Astrocyte (in vitro differentiated cells and primary cell): ENCODE results near the gene MESD. TPM values are rescaled to one million over a fixed set of nuclear protein-coding genes. Genes with fewer than 3 reads are reported as not detected.

Experiments used
- DNase-seq: peaks from one replicate; pipeline ENCODE4 v3.0.0-alpha.2; 2010; ENCODE audit warnings: low read depth
- FAIRE-seq: peaks from 2 replicates; lab custom pipeline; 2011; peaks lifted over from hg19 to GRCh38; lab: Jason Lieb, UNC
- H2AFZ ChIP-seq: 2 replicates; pipeline ENCODE4 v1.6.0; 2012; ENCODE audit warnings: low read depth, low read length, inconsistent platforms
- H3K27ac ChIP-seq: 2 replicates; pipeline ENCODE4 v1.5.1; 2011; ENCODE audit warnings: low read depth, low read length, inconsistent platforms
- H3K27me3 ChIP-seq: 2 replicates; pipeline ENCODE4 v1.6.0; 2011; ENCODE audit warnings: low read length, inconsistent platforms; ENCODE audit not compliant: insufficient read depth
- H3K36me3 ChIP-seq: 2 replicates; pipeline ENCODE4 v1.5.1; 2011; ENCODE audit warnings: low read length, inconsistent platforms; ENCODE audit not compliant: insufficient read depth
- H3K4me1 ChIP-seq: 2 replicates; pipeline ENCODE4 v1.5.1; 2011; ENCODE audit warnings: low read length, inconsistent platforms; ENCODE audit not compliant: insufficient read depth
- H3K4me2 ChIP-seq: 2 replicates; pipeline ENCODE4 v1.6.0; 2012; ENCODE audit warnings: low read length, inconsistent platforms
- H3K4me3 ChIP-seq: 2 replicates; pipeline ENCODE4 v1.5.1; 2011; ENCODE audit warnings: low read depth, mild to moderate bottlenecking, low read length, inconsistent platforms; ENCODE audit not compliant: insufficient read depth
- H3K79me2 ChIP-seq: 2 replicates; pipeline ENCODE4 v1.6.0; 2012; ENCODE audit warnings: mild to moderate bottlenecking, low read length, inconsistent platforms; ENCODE audit not compliant: insufficient read depth
- H3K9ac ChIP-seq: 2 replicates; pipeline ENCODE4 v1.6.0; 2012; ENCODE audit warnings: mild to moderate bottlenecking, low read length, inconsistent platforms
- H3K9me3 ChIP-seq: 2 replicates; pipeline ENCODE4 v1.5.1; 2012; ENCODE audit warnings: low read depth, mild to moderate bottlenecking, low read length, inconsistent platforms; ENCODE audit not compliant: insufficient read depth
- H4K20me1 ChIP-seq: 2 replicates; pipeline ENCODE4 v1.6.0; 2012; ENCODE audit warnings: low read length, inconsistent platforms; ENCODE audit not compliant: insufficient read depth
- H3K27ac Mint-ChIP-seq: one replicate; pipeline ENCODE4 v1.8.0; 2021; ENCODE audit warnings: mild to moderate bottlenecking, mixed read lengths; ENCODE audit not compliant: unreplicated experiment
- H3K27me3 Mint-ChIP-seq: one replicate; pipeline ENCODE4 v1.8.0; 2021; ENCODE audit warnings: low read depth, mixed read lengths; ENCODE audit not compliant: unreplicated experiment
- H3K36me3 Mint-ChIP-seq: one replicate; pipeline ENCODE4 v1.8.0; 2021; ENCODE audit warnings: low read depth, mixed read lengths; ENCODE audit not compliant: unreplicated experiment
- H3K4me1 Mint-ChIP-seq: one replicate; pipeline ENCODE4 v1.8.0; 2021; ENCODE audit warnings: low read depth, mixed read lengths; ENCODE audit not compliant: unreplicated experiment
- H3K4me3 Mint-ChIP-seq: one replicate; pipeline ENCODE4 v1.8.0; 2021; ENCODE audit warnings: mild to moderate bottlenecking, moderate library complexity, mixed read lengths; ENCODE audit not compliant: unreplicated experiment
- H3K9me3 Mint-ChIP-seq: one replicate; pipeline ENCODE4 v1.8.0; 2021; ENCODE audit warnings: mild to moderate bottlenecking, mixed read lengths; ENCODE audit not compliant: unreplicated experiment
- CTCF ChIP-seq: IDR thresholded peaks from 2 replicates; pipeline ENCODE4 v1.5.1; 2011; ENCODE audit warnings: low read depth, mild to moderate bottlenecking, inconsistent platforms, low read length, moderate library complexity; ENCODE audit not compliant: insufficient read depth
- EZH2 ChIP-seq: IDR thresholded peaks from 2 replicates; pipeline ENCODE4 v1.6.1; 2012; ENCODE audit warnings: mild to moderate bottlenecking, low read length, inconsistent platforms; ENCODE audit not compliant: insufficient read depth
- total RNA-seq: library from RNA; stranded (reverse); gene quantifications from 2 replicates; pipeline ENCODE4 v1.2.1, GENCODE V29; 2021

MESD gene
- total RNA-seq, 1 donor from 2014 or later, result 33.1 TPM

- no peaks in the 10 kb centered on the region for H4K20me1 ChIP-seq
- no peak overlapping the region for H3K27ac ChIP-seq
- H3K27me3 Mint-ChIP-seq, result peaks cover 2% of the 10 kb centered on the region
- peaks cover 3% of the 10 kb centered on the region for H3K4me1 Mint-ChIP-seq
- H3K9ac ChIP-seq, result no peak overlapping the region
- no peak overlapping the region for H3K4me3 Mint-ChIP-seq
- peaks cover 1% of the 10 kb centered on the region for H3K36me3 Mint-ChIP-seq
- peaks cover 6% of the 10 kb centered on the region for H3K9me3 ChIP-seq
- H3K9me3 Mint-ChIP-seq, result peaks cover 16% of the 10 kb centered on the region
- peaks cover 7% of the 10 kb centered on the region for H3K4me1 ChIP-seq
- H3K79me2 ChIP-seq, result no peaks in the 10 kb centered on the region
- no peak overlapping the region for H2AFZ ChIP-seq
- no peak overlapping the region for H3K27ac Mint-ChIP-seq
- FAIRE-seq (no peak), DNase-seq (no peak)
- no peak overlapping the region for H3K4me3 ChIP-seq
- H3K36me3 ChIP-seq, result no peaks in the 10 kb centered on the region
- H3K4me2 ChIP-seq, result no peak overlapping the region
- no peaks in the 10 kb centered on the region for H3K27me3 ChIP-seq
- TF ChIP-seq CTCF (no peak), EZH2 (no peak)
These were observed 42.7 kb upstream of the MESD start for GRCh38 chr15:81032355-81032754.

GRCh38 chr15:81031203-81031602 lies 41.6 kb upstream of the MESD start:
- no peaks in the 10 kb centered on the region for H3K79me2 ChIP-seq
- peaks cover 16% of the 10 kb centered on the region for H3K9me3 Mint-ChIP-seq
- no peak for TF ChIP-seq CTCF
- TF ChIP-seq EZH2, result no peak

GRCh38 chr15:81030301-81030750 lies 40.7 kb upstream of the MESD start:
- H3K27me3 Mint-ChIP-seq, result peaks cover 2% of the 10 kb centered on the region
- H3K4me2 ChIP-seq, result no peak overlapping the region
- H3K27ac ChIP-seq, result no peak overlapping the region
- no peak overlapping the region for H3K4me3 ChIP-seq
- H3K9ac ChIP-seq, result no peak overlapping the region
- no peak overlapping the region for H2AFZ ChIP-seq
- no peak for DNase-seq
- H4K20me1 ChIP-seq, result no peaks in the 10 kb centered on the region
- TF ChIP-seq CTCF, result no peak
- TF ChIP-seq EZH2, result no peak
- no peak for FAIRE-seq
- H3K4me1 Mint-ChIP-seq, result peaks cover 7% of the 10 kb centered on the region
- H3K4me1 ChIP-seq, result peaks cover 7% of the 10 kb centered on the region
- H3K9me3 Mint-ChIP-seq, result peaks cover 16% of the 10 kb centered on the region
- no peak overlapping the region for H3K4me3 Mint-ChIP-seq
- H3K27me3 ChIP-seq, result no peaks in the 10 kb centered on the region
- H3K79me2 ChIP-seq, result no peaks in the 10 kb centered on the region
- no peak overlapping the region for H3K27ac Mint-ChIP-seq
- peaks cover 1% of the 10 kb centered on the region for H3K36me3 Mint-ChIP-seq
- H3K9me3 ChIP-seq, result peaks cover 6% of the 10 kb centered on the region
- no peaks in the 10 kb centered on the region for H3K36me3 ChIP-seq

More at GRCh38 chr15:81031203-81031602, 41.6 kb upstream of the MESD start:
- no peak overlapping the region for H3K4me3 Mint-ChIP-seq
- H2AFZ ChIP-seq, result no peak overlapping the region
- no peaks in the 10 kb centered on the region for H3K27me3 ChIP-seq
- no peak overlapping the region for H3K9ac ChIP-seq
- no peaks in the 10 kb centered on the region for H4K20me1 ChIP-seq
- H3K27ac Mint-ChIP-seq, result no peak overlapping the region
- no peak overlapping the region for H3K4me3 ChIP-seq
- peaks cover 2% of the 10 kb centered on the region for H3K27me3 Mint-ChIP-seq
- peaks cover 7% of the 10 kb centered on the region for H3K4me1 Mint-ChIP-seq
- peaks cover 1% of the 10 kb centered on the region for H3K36me3 Mint-ChIP-seq
- H3K9me3 ChIP-seq, result peaks cover 6% of the 10 kb centered on the region
- no peak overlapping the region for H3K4me2 ChIP-seq
- DNase-seq (no peak), FAIRE-seq (no peak)
- peaks cover 7% of the 10 kb centered on the region for H3K4me1 ChIP-seq
- no peak overlapping the region for H3K27ac ChIP-seq
- H3K36me3 ChIP-seq, result no peaks in the 10 kb centered on the region
